ENCODE measurements around the gene AGA.

AGA gene

DNA sequence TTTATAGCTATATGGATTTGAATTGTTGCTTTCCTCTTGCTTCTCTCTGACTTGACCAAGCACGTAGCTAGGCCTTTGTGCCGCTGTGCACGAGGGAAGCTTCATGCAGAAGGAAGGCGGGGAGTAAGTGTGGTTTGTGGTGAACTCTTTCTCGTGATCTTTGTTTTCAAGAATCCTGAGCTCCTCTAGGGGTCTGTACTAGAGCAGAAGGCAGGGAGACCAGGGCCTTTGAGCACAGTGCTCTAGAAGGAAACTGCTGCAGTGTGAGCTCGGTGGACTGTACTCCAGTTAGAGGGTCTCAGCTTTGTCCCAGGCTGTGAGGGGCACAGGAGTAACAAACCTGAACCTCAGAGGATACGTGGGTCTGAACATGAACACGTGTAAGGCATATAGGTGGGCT is 49.0 kb downstream of the AGA start:
- no peak for ATAC-seq
- TF ChIP-seq ARNTL (CRISPR knock-in tag; IDR thresholded peaks at IDR 0.05; ENCODE audit: borderline replicate concordance, low read depth): no peak
- TF ChIP-seq, protein P1, sequence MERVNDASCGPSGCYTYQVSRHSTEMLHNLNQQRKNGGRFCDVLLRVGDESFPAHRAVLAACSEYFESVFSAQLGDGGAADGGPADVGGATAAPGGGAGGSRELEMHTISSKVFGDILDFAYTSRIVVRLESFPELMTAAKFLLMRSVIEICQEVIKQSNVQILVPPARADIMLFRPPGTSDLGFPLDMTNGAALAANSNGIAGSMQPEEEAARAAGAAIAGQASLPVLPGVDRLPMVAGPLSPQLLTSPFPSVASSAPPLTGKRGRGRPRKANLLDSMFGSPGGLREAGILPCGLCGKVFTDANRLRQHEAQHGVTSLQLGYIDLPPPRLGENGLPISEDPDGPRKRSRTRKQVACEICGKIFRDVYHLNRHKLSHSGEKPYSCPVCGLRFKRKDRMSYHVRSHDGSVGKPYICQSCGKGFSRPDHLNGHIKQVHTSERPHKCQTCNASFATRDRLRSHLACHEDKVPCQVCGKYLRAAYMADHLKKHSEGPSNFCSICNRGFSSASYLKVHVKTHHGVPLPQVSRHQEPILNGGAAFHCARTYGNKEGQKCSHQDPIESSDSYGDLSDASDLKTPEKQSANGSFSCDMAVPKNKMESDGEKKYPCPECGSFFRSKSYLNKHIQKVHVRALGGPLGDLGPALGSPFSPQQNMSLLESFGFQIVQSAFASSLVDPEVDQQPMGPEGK (CRISPR knock-in tag; IDR thresholded peaks at IDR 0.05; ENCODE audit: borderline replicate concordance): no peak
- TF ChIP-seq PPARA (CRISPR knock-in tag; IDR thresholded peaks at IDR 0.05; ENCODE audit: borderline replicate concordance): no peak
- TF ChIP-seq CREB5 (CRISPR knock-in tag; IDR thresholded peaks at IDR 0.05; ENCODE audit: low read depth): no peak
- no peak for TF ChIP-seq BACH2 (CRISPR knock-in tag; IDR thresholded peaks at IDR 0.05; ENCODE audit: borderline replicate concordance)
- TF ChIP-seq GLIS3 (CRISPR knock-in tag; IDR thresholded peaks at IDR 0.05): no peak
- TF ChIP-seq TOX (CRISPR knock-in tag; IDR thresholded peaks at IDR 0.05; ENCODE audit: borderline replicate concordance): no peak

DNA sequence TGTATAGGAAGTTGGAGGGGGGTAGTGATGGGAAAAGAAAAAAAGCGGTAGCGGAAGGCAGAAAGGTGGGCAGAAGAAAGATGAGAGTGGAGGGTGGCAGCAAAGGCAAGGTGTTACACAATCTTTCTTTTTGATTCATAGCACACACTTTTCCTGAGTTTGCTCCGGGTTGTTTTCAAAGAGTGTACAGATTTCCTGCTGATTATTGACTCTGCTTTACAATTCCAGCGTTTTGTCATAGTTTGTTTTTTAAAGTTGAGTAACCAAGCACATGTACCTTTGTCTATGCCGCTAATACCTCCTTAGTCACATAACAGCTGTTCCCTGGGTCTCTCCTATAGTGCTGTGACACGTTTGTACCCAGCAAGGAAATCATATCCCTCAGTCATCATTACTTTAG is 50.3 kb downstream of the AGA start:
- no peak for TF ChIP-seq ZNF8 (CRISPR knock-in tag; IDR thresholded peaks at IDR 0.05)
- no peak for TF ChIP-seq BACH2 (CRISPR knock-in tag; IDR thresholded peaks at IDR 0.05; ENCODE audit: borderline replicate concordance)
- no peak for ATAC-seq

- no peak for TF ChIP-seq ZFP30 (CRISPR knock-in tag; IDR thresholded peaks at IDR 0.05)
- TF ChIP-seq ESRRG (CRISPR knock-in tag; IDR thresholded peaks at IDR 0.05): no peak
- TF ChIP-seq ARNTL (CRISPR knock-in tag; IDR thresholded peaks at IDR 0.05; ENCODE audit: borderline replicate concordance, low read depth): no peak
- TF ChIP-seq ZNF565 (CRISPR knock-in tag; conservative IDR thresholded peaks at IDR 0.05; ENCODE audit: low read depth): no peak
- TF ChIP-seq, protein P2, sequence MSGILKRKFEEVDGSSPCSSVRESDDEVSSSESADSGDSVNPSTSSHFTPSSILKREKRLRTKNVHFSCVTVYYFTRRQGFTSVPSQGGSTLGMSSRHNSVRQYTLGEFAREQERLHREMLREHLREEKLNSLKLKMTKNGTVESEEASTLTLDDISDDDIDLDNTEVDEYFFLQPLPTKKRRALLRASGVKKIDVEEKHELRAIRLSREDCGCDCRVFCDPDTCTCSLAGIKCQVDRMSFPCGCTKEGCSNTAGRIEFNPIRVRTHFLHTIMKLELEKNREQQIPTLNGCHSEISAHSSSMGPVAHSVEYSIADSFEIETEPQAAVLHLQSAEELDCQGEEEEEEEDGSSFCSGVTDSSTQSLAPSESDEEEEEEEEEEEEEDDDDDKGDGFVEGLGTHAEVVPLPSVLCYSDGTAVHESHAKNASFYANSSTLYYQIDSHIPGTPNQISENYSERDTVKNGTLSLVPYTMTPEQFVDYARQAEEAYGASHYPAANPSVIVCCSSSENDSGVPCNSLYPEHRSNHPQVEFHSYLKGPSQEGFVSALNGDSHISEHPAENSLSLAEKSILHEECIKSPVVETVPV (CRISPR knock-in tag; IDR thresholded peaks at IDR 0.05): no peak
- TF ChIP-seq ZNF8 (CRISPR knock-in tag; IDR thresholded peaks at IDR 0.05): no peak
- TF ChIP-seq RARB (CRISPR knock-in tag; IDR thresholded peaks at IDR 0.05): no peak
- no peak for TF ChIP-seq TOX (CRISPR knock-in tag; IDR thresholded peaks at IDR 0.05; ENCODE audit: borderline replicate concordance)
- TF ChIP-seq PPARA (CRISPR knock-in tag; IDR thresholded peaks at IDR 0.05; ENCODE audit: borderline replicate concordance): no peak
- TF ChIP-seq SNAI2 (CRISPR knock-in tag; IDR thresholded peaks at IDR 0.05): no peak
- TF ChIP-seq TCF4 (CRISPR knock-in tag; IDR thresholded peaks at IDR 0.05; ENCODE audit: borderline replicate concordance): no peak
- TF ChIP-seq ZFP3 (CRISPR knock-in tag; IDR thresholded peaks at IDR 0.05): no peak
- no peak for TF ChIP-seq ISL1 (CRISPR knock-in tag; IDR thresholded peaks at IDR 0.05)
- TF ChIP-seq POU6F1 (CRISPR knock-in tag; IDR thresholded peaks at IDR 0.05; ENCODE audit: borderline replicate concordance, low read depth): no peak
- TF ChIP-seq BACH2 (CRISPR knock-in tag; IDR thresholded peaks at IDR 0.05; ENCODE audit: borderline replicate concordance): no peak
- TF ChIP-seq, protein P1 (CRISPR knock-in tag; IDR thresholded peaks at IDR 0.05; ENCODE audit: borderline replicate concordance): no peak
- no peak for ATAC-seq
Observed at GRCh38 chr4:177391287-177391686, 51.0 kb downstream of the AGA start.

GRCh38 chr4:177386278-177386815 is 55.9 kb downstream of the AGA start:
- TF ChIP-seq BACH2 (CRISPR knock-in tag; IDR thresholded peaks at IDR 0.05; ENCODE audit: borderline replicate concordance) (no peak), ARNTL (CRISPR knock-in tag; IDR thresholded peaks at IDR 0.05; ENCODE audit: borderline replicate concordance, low read depth) (no peak), ZFP30 (CRISPR knock-in tag; IDR thresholded peaks at IDR 0.05) (no peak), ZC3H10 (CRISPR knock-in tag; IDR thresholded peaks at IDR 0.05) (no peak), ZNF565 (CRISPR knock-in tag; conservative IDR thresholded peaks at IDR 0.05; ENCODE audit: low read depth) (no peak), SNAI2 (CRISPR knock-in tag; IDR thresholded peaks at IDR 0.05) (no peak), OSR1 (CRISPR knock-in tag; IDR thresholded peaks at IDR 0.05) (no peak), ZNF70 (CRISPR knock-in tag; IDR thresholded peaks at IDR 0.05) (no peak), TOX (CRISPR knock-in tag; IDR thresholded peaks at IDR 0.05; ENCODE audit: borderline replicate concordance) (no peak)
- TF ChIP-seq, protein P2 (CRISPR knock-in tag; IDR thresholded peaks at IDR 0.05): no peak

More at GRCh38 chr4:177386278-177386815, 55.9 kb downstream of the AGA start:
- no peak for ATAC-seq
